ENCODE results near the gene OR10D3.
"Not testable (repeated sequence)": the region's sequence is repeated elsewhere in the genome, so short reads cannot be mapped to it uniquely, and the experiment has no call there.

OR10D3 gene, protein sequence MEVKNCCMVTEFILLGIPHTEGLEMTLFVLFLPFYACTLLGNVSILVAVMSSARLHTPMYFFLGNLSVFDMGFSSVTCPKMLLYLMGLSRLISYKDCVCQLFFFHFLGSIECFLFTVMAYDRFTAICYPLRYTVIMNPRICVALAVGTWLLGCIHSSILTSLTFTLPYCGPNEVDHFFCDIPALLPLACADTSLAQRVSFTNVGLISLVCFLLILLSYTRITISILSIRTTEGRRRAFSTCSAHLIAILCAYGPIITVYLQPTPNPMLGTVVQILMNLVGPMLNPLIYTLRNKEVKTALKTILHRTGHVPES

DNA sequence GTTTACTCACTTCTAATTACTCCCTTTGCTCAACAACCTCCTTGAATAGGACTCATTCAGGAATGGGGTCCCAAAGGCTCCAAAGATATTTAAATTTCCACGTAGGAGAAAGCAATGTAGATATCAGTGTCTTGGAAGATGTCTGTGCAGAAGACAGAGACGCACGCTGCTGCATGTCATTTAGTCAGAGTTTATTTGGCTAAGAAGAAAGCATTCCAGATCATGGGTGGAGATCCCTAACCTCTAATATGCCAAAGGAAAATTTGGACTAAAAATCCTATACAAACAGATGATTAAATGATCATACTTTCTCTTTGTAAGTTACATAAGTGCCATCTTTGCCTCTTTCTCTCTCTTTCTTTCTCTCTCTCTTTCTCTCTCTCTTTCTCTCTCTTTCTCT, at the start of gene OR10D3:
OR10D3 (plus strand) TSS at position 278 of the 400 bp plus-strand sequence. CDS start 1,925 bp downstream, outside the sequence.
- DNase-seq (ENCODE audit: low read depth), result no peak

DNA sequence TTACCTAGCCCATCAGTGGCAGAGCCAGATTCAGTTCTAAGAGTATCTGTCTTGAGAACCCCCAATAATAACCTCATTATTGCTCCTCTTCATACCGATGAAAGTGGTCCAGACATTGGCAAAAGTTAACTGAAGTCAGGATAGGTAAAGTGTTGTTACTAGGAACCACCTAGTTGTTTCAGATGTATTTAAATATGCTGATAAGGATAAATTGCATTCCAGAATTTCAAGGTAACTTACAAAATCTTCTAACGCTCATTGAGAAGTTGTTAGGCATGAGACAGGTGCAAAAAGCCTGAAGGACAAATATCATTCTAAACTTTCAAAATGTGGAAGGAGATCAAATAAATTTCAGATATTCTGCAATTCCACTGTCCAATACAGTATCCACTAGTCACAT, 40.1 kb upstream of the OR10D3 start:
- no peak for DNase-seq (ENCODE audit: low read depth)

DNA sequence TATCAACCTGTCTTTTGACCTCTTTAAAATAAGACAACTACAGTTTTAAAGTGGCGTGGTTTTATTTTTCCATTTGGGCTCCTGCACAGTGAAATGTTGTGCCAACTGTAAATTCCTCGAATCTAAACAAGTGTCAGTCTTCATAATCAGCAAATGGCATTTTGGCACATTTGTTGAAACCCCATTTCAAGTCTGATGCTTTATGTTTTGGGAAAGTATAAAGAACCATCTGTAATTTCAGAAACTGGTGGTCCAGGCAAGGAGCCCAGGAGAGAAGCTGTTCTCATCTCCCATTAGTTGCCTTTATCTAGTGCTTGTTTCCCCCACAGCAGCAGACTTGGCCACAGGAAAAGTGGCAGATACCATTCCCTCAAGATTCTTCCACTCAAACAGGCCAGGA, 35.2 kb upstream of the OR10D3 start:
- no peak for DNase-seq (ENCODE audit: low read depth)

DNA sequence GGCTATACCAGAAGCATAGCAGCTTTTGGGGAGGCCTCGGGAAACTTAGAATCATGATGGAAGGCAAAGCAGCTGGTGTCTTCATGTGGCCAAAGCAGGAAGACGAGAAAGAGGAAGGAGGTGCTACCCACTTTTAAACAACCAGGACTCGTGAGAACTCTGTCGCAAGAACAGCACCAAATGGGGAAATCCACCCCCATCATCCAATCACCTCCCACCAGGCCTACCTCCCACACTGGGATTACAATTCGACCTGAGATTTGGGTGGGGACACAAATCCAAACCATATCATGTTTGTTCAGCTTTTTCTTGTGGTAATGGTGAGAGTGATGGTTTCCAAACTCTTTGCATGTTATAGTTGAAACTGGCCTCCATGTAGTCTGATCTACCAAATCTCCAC, 32.5 kb upstream of the OR10D3 start:
- DNase-seq (ENCODE audit: low read depth), result no peak

DNA sequence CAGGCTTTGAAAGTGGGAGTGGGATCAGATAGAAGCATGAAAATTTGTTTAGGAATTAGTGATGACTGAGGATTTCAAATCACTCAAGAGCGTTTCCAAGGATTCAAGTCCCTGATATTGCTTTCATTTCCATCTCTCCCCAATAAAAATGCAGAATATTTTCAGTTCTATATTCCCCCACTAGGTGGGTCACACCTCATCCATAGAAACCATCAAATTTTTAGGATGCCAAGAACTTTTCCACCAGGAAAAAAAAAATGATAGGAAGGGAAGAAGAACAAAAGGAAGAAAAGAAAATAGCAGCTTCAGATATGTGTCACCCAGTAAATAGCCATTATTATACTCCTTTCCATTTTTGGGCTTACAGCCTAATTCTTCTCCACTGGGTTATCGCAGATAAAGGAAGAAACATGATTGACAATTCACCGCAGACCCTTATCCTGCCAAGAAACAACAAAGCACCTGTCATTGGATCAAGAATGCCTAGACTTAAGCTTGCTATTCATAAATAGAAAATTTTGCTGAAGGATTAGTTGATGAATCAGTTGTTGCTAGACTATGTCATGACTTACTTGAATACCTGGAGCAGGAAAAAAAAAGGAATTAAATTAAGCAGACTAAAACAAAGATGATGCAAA, 30.3 kb upstream of the OR10D3 start:
- no peak for DNase-seq (ENCODE audit: low read depth)

DNA sequence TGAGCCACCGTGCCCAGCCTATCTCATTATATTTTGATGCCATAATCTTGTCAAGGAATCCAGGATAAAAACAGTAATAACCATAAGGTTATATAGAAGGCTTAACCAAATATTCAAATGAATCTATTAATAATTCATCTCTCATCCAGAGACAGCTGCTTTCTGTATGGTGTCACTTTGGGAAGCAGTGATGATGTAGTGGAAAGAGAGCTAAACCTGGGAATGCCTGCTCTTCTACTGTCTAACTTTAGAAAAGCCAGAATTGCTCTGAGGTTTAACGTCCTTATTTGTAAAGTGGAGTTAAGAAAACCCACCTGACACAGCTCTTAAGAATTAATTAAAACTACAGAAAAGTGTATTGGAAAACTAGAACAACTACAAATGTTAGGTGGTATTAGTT, 29.3 kb upstream of the OR10D3 start:
- no peak for DNase-seq (ENCODE audit: low read depth)

DNA sequence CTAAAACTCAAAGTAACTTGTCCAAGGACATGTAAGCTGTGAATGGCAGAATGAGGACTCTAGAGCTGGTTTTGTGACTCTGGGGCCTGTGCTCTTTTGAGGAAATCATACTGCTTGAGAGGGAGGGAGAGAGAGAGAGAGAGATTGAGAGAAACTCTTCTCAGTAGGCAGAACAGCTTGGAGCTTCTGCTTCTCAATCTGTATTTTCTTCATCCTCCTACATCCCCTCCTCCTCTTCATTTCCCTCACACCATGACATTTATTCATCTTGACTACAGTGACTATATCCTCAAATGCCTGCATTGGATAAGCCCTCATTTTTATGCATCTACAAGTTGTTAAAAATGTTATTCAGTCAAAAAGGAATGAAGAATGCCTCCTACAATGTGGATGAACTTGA, 23.7 kb upstream of the OR10D3 start:
- no peak for DNase-seq (ENCODE audit: low read depth)

DNA sequence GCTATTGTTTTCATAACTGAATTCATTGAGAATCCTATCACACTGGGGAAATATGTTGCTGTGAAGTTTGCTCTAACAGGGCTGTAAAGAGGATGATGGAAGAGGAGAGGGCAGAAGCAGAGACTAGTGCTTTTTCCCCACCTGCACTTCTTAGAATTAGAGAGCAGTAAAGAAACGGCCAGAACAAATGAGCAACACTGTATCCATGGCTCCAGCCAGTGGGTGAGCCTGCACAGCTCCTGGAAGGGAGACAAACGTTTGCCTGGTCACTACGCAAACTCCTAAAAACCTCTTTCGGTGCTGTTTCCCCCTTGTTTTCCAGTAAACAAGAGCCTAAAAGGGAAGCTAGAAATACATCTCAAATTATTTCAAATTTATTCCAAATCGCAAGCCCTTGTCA, 22.2 kb upstream of the OR10D3 start:
- no peak for DNase-seq (ENCODE audit: low read depth)

DNA sequence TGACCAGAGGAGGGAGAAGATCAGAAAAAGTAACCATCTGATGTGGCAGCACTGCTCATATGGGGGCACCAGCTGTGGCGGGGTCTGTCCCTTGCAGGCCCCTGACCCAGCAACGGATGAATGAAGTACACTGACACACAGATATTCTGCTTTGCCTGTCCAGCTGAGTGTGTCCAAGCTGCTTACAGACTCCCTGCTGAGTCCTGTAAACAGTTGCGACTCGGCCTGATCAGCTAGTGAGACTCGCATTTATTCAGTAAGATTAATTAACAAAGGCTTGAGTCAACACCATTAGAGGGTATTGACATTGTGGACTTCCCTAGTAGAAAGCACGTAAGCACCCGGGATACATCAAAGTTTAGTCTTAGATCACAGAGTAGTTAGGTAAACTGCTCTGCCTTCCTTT, 15.3 kb upstream of the OR10D3 start:
- no peak for DNase-seq (ENCODE audit: low read depth)

DNA sequence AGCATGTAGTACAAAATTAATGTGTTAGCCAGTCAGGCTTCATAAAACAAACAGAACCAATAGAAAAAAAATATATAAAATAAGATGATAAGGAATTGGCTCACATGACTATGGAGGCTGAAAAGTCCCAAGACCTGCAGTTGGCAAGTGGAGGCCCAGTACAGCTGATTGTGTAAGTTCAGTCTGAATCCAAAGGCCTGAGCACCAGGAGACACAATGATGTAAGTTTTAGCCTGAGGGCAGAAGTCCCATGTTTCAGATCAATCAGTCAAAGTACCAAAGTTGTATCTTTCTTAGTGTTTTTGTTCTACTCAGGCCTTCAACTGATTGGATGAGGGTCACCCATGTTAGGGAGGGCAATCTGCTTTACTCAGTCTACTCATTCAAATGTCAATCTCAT, 14.3 kb upstream of the OR10D3 start:
- DNase-seq (ENCODE audit: low read depth), result no peak

DNA sequence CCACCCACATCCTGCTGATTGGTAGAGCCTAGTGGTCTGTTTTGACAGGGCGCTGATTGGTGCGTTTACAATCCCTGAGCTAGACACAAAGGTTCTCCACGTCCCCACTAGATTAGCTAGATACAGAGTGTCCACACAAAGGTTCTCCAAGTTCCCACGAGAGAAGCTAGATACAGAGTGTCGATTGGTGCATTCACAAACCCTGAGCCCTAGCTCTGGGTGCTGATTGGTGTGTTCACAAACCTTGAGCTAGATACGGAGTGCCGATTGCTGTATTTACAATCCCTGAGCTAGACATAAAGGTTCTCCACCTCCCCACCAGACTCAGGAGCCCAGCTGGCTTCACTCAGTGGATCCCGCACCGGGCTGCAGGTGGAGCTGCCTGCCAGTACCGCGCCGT, 12.8 kb upstream of the OR10D3 start:
- DNase-seq (ENCODE audit: low read depth), result not testable (repeated sequence)

DNA sequence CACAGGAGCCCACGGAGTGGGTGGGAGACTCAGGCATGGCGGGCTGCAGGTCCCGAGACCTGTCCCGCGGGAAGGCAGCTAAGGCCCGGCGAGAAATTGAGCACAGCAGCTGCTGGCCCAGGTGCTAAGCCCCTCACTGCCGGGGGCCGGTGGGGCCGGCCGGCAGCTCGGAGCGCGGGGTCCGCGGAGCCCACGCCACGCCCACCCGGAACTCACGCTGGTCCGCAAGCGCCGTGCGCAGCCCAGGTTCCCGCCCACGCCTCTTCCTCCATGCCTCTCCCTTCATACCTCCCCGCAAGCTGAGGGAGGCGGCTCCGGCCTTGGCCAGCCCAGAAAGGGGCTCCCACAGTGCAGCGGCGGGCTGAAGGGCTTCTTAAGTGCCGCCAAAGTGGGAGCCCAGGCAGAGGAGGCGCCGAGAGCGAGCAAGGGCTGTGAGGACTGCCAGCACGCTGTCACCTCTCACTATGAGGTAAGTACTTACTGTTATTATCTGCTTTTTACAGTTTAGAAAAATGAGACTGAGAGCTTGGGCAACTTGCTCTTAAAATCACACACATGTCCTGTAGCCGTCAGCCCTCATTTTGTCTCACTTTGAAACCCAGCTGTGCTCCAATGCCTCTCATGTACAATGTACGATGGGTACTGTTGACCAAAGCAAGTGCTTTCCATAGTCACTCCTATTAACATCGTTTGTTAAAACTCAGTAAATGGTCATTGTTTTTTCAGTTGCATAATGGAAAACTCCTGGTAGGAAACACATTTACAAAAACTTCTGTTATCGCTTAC, 12.2 kb upstream of the OR10D3 start:
- DNase-seq (ENCODE audit: low read depth), result no peak

DNA sequence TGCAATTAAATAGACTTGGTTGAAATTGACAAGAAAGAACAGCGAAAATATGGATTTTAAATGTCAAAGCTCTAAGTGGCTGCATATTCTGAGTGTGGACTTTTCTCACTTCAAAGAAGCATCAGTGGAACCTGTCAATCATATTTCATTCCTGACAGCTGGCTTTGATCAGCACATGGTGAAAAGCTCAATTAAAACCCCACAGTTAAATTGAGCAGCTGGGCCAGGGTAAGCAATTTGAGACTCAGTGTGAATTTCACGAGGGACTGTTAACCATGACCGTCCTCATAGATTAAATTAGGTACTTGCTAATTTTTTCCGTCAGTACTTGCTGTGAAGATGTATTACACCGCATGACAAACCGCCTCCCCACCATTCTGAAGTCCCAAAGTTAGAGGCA, 11.0 kb upstream of the OR10D3 start:
- no peak for DNase-seq (ENCODE audit: low read depth)

DNA sequence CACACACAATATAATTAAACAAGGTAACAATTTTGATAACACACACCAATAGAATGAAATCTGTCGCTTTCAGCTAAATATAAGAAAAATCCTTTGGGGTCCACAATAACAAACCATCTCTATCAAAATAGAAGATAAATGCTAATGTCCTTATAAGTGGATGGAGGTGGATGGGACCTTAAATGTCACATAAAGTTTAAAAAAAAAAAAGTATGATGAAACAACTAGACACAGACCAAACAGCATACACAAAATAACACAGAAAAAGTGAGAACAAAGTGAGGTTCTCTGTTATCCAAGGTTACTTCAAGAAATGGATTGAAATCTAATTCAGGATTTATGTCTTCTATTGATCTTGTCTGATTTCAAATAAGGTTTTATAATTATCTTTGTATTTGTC, 10.5 kb upstream of the OR10D3 start:
- DNase-seq (ENCODE audit: low read depth), result no peak

DNA sequence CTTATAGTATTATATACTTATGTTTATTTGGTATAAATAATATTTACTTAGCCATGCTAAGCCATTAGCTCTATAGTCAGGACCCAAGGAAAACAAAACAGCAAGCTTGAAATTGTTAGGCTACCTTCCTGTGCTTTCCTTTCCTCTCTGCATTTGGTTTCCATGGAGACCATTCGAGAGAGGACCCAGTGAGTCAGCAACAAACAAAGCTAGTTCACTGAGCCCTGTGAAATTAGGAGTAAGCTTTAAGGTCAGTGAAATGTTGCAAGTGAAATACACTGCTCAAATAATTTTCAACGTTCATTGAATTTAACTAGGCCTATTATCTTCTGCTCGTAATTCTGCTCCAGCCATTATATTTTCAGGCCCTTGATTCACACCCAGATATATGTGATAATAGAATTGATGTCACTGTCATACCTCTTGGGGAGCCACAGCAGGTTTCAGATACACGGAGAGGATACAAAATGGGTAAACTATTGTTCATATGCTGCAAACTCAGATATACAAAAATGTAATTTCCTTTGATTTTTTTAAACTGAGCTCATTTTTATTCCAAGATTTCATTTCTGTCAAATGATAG, 9.1 kb upstream of the OR10D3 start:
- DNase-seq (ENCODE audit: low read depth), result no peak

DNA sequence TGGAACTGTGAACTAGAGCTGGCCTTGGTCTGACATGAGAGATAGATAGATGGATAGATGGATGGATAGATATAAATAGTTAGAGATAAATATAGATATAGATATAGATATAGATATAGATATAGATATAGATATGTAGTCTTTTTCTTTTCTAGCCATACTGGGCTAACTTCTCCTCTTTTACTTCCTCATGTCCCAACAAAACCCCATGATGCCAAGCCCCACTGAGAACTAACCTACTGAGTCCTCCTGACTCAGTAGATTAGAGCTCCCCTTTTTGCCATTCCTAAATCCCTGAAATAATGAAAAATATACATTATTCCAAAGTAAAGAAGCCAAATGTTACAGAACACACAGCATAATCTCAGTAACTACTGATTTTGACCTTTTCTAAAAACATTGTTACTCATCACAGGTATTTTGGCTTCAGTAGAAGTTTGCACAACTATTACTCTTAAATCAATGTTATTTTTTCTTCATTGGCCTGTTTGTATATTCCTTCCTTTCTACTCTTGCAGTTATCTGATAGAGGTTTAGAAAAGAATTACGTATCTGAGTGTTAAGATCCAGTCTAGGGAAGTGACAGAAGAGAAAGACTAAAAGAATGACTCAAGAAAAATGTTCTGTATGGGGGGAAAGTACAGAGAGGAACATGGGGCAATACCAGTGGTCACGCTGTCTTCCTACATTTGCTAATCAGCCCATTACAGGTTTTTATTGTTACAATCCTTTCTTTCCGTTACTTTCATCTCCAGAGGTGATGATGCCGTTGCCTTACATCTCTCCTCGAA, 6.0 kb upstream of the OR10D3 start:
- DNase-seq (ENCODE audit: low read depth), result no peak

DNA sequence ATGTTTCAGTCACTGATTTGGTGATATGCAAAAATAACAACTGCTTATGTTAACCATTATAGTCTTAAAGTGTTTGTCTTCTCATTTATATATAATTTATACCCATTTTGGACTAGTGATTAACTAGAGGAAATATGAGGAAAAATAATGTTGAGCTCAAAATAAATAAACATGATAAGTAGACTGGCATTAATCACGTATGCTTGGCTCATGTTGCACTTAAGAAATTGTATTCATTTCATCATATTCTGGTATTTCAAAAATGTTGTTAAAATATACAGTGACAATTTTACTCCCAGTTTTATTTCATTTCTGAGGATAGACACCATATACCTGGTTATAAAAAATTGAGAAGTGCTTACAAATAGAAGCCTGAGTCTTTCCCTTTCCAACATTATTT, 3.8 kb upstream of the OR10D3 start:
- DNase-seq (ENCODE audit: low read depth), result no peak

DNA sequence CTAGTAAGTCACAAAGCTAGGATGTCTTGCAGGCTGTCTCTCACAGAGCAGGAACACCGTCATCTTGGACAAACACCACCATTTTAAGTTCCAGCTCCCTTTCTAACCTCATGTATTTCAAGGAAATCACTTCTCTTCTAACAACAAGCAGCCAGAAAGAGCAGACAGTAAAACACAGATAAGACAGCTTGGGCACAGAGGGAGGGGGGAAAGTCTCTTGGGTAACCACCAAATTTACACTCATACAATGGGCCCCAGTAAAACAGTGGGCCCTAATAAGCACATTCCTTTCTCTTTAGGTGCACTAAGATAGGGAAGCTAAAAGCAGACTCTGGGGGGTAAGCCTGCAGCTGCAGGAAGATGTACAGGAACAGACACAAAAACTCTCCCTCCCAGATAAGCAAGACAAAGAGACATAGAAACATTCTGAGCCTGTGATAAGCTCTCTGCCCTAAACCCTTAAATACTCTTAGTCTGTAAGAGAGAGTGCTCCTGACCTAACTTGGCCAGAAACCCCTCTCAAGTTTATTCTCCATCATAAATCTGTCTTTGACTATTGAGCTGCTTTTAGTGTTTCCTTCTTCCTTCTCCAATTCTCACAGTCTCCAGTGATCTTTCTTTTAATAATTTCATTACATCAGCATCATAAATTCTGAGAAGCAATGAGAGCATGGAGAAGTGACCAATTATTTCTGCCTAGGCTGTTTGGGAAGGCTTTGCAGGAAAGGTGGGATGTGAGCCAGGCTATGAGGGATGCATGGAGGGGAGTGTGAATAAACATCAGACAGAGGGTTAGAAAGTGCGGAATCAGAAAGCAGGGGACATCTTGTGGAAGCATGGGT, 7.4 kb downstream of the OR10D3 start:
- DNase-seq (ENCODE audit: low read depth), result no peak

DNA sequence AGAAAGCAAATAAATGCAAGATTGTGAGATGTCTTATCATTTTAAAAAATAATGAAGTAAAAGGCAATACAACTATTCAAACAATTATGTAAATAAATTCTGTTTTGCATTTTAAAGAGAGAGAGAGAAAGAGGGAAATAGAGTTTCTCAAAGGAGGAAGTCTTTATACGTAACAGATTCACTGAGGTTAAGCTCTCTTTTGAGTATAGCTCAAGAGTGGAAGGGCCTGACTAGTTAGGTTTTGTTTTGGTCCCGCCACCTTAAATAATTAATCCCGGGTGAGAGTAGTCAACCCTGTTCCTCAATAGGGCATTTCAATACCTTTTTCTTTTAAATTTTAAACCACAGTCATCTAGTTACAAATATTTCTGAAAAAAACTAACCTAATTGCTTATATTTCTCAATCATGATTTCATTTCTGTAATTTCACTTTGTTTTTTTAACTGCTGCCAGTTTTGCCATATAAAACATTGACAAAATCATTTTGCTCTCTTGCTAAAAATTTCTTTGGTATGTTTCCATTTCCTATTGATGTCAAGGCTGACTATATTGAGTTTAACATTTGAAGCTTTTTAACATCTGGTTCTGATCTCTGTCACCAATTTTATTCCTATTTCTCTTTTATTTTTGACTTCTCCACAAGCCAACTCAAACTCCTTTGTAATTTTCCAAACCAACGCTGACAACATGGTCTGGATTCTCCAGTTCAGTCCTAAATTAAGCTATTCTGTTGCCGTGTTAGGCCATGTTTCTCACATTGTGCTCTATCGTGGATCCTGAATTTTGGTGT, 10.3 kb downstream of the OR10D3 start:
- no peak for DNase-seq (ENCODE audit: low read depth)

Measured in stimulated activated CD8-positive, alpha-beta memory T cell treated with anti-CD3 and anti-CD28 coated beads, Interleukin-4, amount 100 ng/mL, for 24 hours (primary cell).